Panc1 (cell line): ENCODE results near the gene RNU6-7.

Source experiments
- CTCF ChIP-seq: fragments of 450-650 bp; IDR thresholded peaks from 2 replicates; pipeline ENCODE4 v1.5.1; 2017; ENCODE audit warnings: mild to moderate bottlenecking
- POLR2AphosphoS5 ChIP-seq: IDR thresholded peaks from 2 replicates; pipeline ENCODE4 v1.6.1; 2012; ENCODE audit warnings: mild to moderate bottlenecking, low read depth, low read length, moderate library complexity
- SIN3A ChIP-seq: IDR thresholded peaks from 2 replicates; pipeline ENCODE4 v1.6.1; 2012; ENCODE audit warnings: low read depth, mild to moderate bottlenecking, low read length, moderate library complexity, borderline replicate concordance; ENCODE audit not compliant: insufficient read depth
- TF ChIP-seq, protein P1 (sequence below), 2 experiments: IDR thresholded peaks; 2 replicates each; pipeline ENCODE4 v1.6.1; 2011 to 2012; ENCODE audit warnings: low read depth in 2 of 2, control low read depth in 1 of 2, low read length in 1 of 2, mild to moderate bottlenecking in 1 of 2, moderate library complexity in 1 of 2; ENCODE audit not compliant: insufficient read depth in 1 of 2

DNA sequence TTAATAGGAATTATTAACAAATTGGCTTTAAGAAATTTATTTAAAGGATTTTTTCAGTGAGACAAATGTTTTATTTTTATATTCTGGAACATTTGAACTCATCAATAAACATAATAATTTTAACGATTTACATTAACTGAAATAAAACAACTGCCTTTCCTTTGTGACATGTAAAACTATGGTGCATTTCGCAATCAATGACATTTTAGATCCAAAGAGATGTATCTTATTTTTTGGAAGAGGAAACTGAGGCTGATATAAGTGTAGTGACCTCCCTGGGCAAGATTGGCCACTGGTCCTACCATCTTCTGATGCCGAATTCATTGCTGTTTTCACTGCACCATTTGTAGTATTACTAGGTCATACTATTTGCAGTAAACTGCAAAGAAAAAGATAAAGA lies 3.7 kb downstream of the RNU6-7 start:
- TF ChIP-seq CTCF (no peak), POLR2AphosphoS5 (no peak), SIN3A (no peak)
- TF ChIP-seq, protein P1, sequence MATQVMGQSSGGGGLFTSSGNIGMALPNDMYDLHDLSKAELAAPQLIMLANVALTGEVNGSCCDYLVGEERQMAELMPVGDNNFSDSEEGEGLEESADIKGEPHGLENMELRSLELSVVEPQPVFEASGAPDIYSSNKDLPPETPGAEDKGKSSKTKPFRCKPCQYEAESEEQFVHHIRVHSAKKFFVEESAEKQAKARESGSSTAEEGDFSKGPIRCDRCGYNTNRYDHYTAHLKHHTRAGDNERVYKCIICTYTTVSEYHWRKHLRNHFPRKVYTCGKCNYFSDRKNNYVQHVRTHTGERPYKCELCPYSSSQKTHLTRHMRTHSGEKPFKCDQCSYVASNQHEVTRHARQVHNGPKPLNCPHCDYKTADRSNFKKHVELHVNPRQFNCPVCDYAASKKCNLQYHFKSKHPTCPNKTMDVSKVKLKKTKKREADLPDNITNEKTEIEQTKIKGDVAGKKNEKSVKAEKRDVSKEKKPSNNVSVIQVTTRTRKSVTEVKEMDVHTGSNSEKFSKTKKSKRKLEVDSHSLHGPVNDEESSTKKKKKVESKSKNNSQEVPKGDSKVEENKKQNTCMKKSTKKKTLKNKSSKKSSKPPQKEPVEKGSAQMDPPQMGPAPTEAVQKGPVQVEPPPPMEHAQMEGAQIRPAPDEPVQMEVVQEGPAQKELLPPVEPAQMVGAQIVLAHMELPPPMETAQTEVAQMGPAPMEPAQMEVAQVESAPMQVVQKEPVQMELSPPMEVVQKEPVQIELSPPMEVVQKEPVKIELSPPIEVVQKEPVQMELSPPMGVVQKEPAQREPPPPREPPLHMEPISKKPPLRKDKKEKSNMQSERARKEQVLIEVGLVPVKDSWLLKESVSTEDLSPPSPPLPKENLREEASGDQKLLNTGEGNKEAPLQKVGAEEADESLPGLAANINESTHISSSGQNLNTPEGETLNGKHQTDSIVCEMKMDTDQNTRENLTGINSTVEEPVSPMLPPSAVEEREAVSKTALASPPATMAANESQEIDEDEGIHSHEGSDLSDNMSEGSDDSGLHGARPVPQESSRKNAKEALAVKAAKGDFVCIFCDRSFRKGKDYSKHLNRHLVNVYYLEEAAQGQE (IDR thresholded peaks at IDR 0.05; ENCODE audit: insufficient read depth in 1 of 2, low read depth in 2 of 2, low read length in 1 of 2), result no peak
